AG09309 (cell line): ENCODE measurements around the gene TTYH1.

ENCODE experiments used
- DNase-seq: peaks from one replicate; pipeline ENCODE4 v3.0.0-alpha.2; 2010; ENCODE audit warnings: low read depth
- H3K4me3 ChIP-seq: 2 replicates; pipeline ENCODE4 v1.5.1; 2011; ENCODE audit warnings: mild to moderate bottlenecking, low read depth, low read length, moderate library complexity; ENCODE audit not compliant: control insufficient read depth
- CTCF ChIP-seq: IDR thresholded peaks from 2 replicates; pipeline ENCODE4 v1.5.1; 2011; ENCODE audit warnings: mild to moderate bottlenecking, low read depth, low read length, inconsistent platforms; ENCODE audit not compliant: insufficient read depth, control insufficient read depth; ENCODE audit errors: missing control alignments

TTYH1 gene

GRCh38 chr19:54481326-54481930 is 66.2 kb downstream of the TTYH1 start:
- peak; percentile 81 for TF ChIP-seq CTCF
- DNase-seq: no peak
- no peak overlapping the region for H3K4me3 ChIP-seq

DNA sequence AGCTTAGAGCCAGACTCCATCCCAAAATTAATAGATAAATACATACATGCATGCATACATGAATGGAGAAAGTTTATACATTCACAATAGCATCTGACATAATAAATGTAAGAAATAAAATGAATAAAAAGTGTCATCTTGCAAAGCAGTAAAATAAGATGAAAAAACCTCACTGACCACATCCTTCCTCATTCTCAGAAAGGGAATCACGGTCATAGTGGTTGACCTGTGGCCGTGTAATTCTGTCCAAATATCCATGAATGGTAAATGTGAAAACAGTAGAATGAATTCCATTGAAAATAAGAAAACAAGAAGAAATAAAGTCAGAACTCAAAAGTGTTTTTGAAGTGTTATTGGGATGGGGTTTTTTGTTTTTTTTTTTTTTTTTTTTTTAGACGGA is 67.6 kb downstream of the TTYH1 start:
- TF ChIP-seq CTCF: no peak
- DNase-seq: no peak
- no peak overlapping the region for H3K4me3 ChIP-seq

DNA sequence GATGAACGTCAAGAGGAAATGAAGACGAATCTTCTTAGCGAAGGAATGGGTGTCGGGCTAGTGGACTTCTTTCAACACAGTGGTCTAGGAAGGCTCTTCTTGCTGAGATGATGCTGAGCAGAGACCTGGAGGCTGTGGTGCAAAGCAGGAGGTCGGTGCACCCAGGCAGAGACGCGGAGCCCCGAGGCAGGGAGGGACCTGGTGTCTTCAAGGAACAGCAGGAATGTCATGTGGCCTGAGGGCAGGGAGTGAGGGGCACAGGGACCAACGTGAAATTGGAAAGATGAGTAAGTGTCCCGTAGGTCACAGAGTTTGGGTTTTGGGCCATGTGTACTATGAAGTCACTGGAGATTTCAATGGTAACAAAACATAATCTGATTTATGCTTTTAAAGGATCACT is 69.2 kb downstream of the TTYH1 start:
- no peak for DNase-seq
- no peak overlapping the region for H3K4me3 ChIP-seq
- TF ChIP-seq CTCF: no peak

DNA sequence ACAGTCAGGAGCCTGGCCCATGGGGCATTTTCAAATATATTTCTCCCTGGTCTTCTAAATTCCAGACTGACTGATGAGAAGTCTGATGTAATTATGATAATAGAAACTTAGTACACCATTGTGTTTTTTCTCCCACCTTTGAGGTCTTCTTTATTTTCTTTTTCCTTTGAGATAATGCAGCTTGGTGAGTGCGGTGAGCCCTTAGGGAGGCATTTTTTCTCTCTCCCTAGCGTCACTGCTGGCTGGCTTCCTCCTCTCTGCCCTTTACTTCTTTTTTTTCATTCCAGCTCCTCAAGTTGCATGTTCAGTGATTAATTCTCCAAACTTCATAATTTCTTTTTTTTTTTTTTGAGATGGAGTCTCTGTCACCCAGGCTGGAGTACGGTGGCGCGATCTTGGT is 70.6 kb downstream of the TTYH1 start:
- H3K4me3 ChIP-seq: no peak overlapping the region
- no peak for TF ChIP-seq CTCF
- DNase-seq: no peak
